Prostate gland (tissue), 2 donors: ENCODE data around the gene IL10RB.

ENCODE experiments used
- POLR2A ChIP-seq: fragments of 450-650 bp; IDR thresholded peaks from one replicate; pipeline ENCODE4 v1.6.1; 2016; ENCODE audit warnings: antibody characterized with exemption, mild to moderate bottlenecking
- TF ChIP-seq, protein P1 (sequence below), 4 experiments: fragments of 200-600 bp in 2 of 4; fragments of 450-650 bp in 2 of 4; sonication (generic) in 2 of 4; IDR thresholded peaks; 1 replicate in 3 of 4; 2 replicates in 1 of 4; pipeline ENCODE4 v1.5.1; 2016 to 2019; ENCODE audit warnings: antibody characterized with exemption in 4 of 4, mild to moderate bottlenecking in 2 of 4, moderate library complexity in 2 of 4

DNA sequence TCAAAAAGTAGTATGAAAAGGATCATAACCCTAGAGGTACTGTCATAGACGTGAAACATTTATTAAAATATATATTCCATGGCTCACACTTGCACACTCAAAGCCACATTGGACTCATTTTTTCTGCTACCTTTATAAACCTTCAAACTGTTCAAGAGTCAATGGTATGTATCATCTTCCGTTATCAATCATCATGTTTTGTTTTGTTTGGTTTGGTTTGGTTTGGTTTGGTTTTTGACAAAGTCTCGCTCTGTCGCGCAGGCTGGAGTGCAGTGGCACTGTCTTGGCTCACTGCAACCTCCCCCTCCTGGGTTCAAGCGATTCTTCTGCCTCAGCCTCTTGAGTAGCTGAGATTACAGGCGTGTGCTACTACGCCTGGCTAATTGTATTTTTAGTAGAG lies 34.6 kb upstream of the IL10RB start:
- TF ChIP-seq, protein P1, sequence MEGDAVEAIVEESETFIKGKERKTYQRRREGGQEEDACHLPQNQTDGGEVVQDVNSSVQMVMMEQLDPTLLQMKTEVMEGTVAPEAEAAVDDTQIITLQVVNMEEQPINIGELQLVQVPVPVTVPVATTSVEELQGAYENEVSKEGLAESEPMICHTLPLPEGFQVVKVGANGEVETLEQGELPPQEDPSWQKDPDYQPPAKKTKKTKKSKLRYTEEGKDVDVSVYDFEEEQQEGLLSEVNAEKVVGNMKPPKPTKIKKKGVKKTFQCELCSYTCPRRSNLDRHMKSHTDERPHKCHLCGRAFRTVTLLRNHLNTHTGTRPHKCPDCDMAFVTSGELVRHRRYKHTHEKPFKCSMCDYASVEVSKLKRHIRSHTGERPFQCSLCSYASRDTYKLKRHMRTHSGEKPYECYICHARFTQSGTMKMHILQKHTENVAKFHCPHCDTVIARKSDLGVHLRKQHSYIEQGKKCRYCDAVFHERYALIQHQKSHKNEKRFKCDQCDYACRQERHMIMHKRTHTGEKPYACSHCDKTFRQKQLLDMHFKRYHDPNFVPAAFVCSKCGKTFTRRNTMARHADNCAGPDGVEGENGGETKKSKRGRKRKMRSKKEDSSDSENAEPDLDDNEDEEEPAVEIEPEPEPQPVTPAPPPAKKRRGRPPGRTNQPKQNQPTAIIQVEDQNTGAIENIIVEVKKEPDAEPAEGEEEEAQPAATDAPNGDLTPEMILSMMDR (IDR thresholded peaks at IDR 0.05): no peak
- TF ChIP-seq POLR2A: no peak
